Panc1 (cell line): ENCODE measurements around the gene TBC1D2B. TPM values are rescaled to one million over a fixed set of nuclear protein-coding genes. Genes with fewer than 3 reads are reported as not detected.
A peak's percentile ranks its signal among the peaks of the same experiment; 100 is the strongest.

Experiments
- ATAC-seq: fragments of 200-7000 bp; cut with Tn5 transposase; 2 replicates; pipeline ENCODE4 v1.9.1; 2020; ENCODE audit warnings: mild to moderate bottlenecking, moderate library complexity
- BruUV-seq: library from RNA; stranded (reverse); fragments of 400-500 nt; replicated peaks from 2 replicates; lab custom pipeline; 2021; lab: Mats Ljungman, UMichigan
- CTCF ChIA-PET: fragments of 300-600 bp; sonication (Branson Sonifier 250); formaldehyde crosslinking; loops from one replicate; lab custom pipeline; 2022; ENCODE audit warnings: antibody characterized with exemption; lab: Charles Lee
- POLR2A ChIA-PET: fragments of 300-600 bp; sonication (Branson Sonifier 250); formaldehyde crosslinking; loops from one replicate; lab custom pipeline; 2022; ENCODE audit warnings: antibody characterized with exemption; lab: Charles Lee
- DNase-seq: peaks from one replicate; pipeline ENCODE4 v3.0.0-alpha.2; 2010; ENCODE audit warnings: low read depth, low spot score
- H3K27ac ChIP-seq: 2 replicates; pipeline ENCODE4 v1.5.1; 2011; ENCODE audit warnings: mild to moderate bottlenecking, low read length, inconsistent platforms
- H3K27me3 ChIP-seq: fragments of 200-500 bp; sonication (Bioruptor generic); 2 replicates; pipeline ENCODE4 v1.6.0; 2014; ENCODE audit warnings: low read length, inconsistent platforms; ENCODE audit not compliant: control insufficient read depth, insufficient read depth
- H3K36me3 ChIP-seq: fragments of 200-500 bp; sonication (Bioruptor generic); 2 replicates; pipeline ENCODE4 v1.5.1; 2014; ENCODE audit warnings: inconsistent platforms, mild to moderate bottlenecking, low read length, moderate library complexity; ENCODE audit not compliant: control insufficient read depth, insufficient read depth
- H3K4me1 ChIP-seq: 2 replicates; pipeline ENCODE4 v1.5.1; 2011; ENCODE audit warnings: inconsistent platforms, mild to moderate bottlenecking, low read length, moderate library complexity; ENCODE audit not compliant: control insufficient read depth, insufficient read depth
- H3K4me3 ChIP-seq, 2 experiments: 2 replicates each; pipeline ENCODE4 v1.5.1; 2011 to 2012; ENCODE audit warnings: low read depth in 2 of 2, low read length in 2 of 2, mild to moderate bottlenecking in 2 of 2, inconsistent platforms in 1 of 2, moderate library complexity in 1 of 2
- H3K9me3 ChIP-seq: fragments of 200-500 bp; sonication (Bioruptor generic); 2 replicates; pipeline ENCODE4 v1.5.1; 2014; ENCODE audit warnings: low read depth, mild to moderate bottlenecking, inconsistent platforms, low read length, moderate library complexity; ENCODE audit not compliant: control insufficient read depth, insufficient read depth
- POLR2AphosphoS5 ChIP-seq: IDR thresholded peaks from 2 replicates; pipeline ENCODE4 v1.6.1; 2012; ENCODE audit warnings: mild to moderate bottlenecking, low read depth, low read length, moderate library complexity
- SIN3A ChIP-seq: IDR thresholded peaks from 2 replicates; pipeline ENCODE4 v1.6.1; 2012; ENCODE audit warnings: low read depth, mild to moderate bottlenecking, low read length, moderate library complexity, borderline replicate concordance; ENCODE audit not compliant: insufficient read depth
- TCF7L2 ChIP-seq: IDR thresholded peaks from 2 replicates; pipeline ENCODE4 v1.6.1; 2011; ENCODE audit warnings: mild to moderate bottlenecking, low read depth, low read length, inconsistent platforms
- in situ Hi-C: cut with HindIII; loops from 2 replicates; pipeline ENCODE4 v1.10.0; 2016; ENCODE audit warnings: low sequenced_read_pairs, low pct_unique_long_range_greater_than_20kb
- intact Hi-C: fragments of 100-400 bp; cut with micrococcal nuclease; formaldehyde crosslinking; loops from one replicate; pipeline ENCODE4 v1.10.0; 2022; ENCODE audit not compliant: unreplicated experiment
- total RNA-seq: library from RNA; stranded (reverse); gene quantifications from one replicate; pipeline ENCODE4 v1.2.1, GENCODE V29; 2021; ENCODE audit not compliant: unreplicated experiment
- TF ChIP-seq, protein P1 (sequence below): fragments of 450-650 bp; IDR thresholded peaks from 2 replicates; pipeline ENCODE4 v1.5.1; 2017; ENCODE audit warnings: mild to moderate bottlenecking
- TF ChIP-seq, protein P2 (sequence below), 2 experiments: IDR thresholded peaks; 2 replicates each; pipeline ENCODE4 v1.6.1; 2011 to 2012; ENCODE audit warnings: low read depth in 2 of 2, control low read depth in 1 of 2, low read length in 1 of 2, mild to moderate bottlenecking in 1 of 2, moderate library complexity in 1 of 2; ENCODE audit not compliant: insufficient read depth in 1 of 2

TBC1D2B gene
- total RNA-seq, 1 experiment from 2014 or later, result 59.3 TPM

DNA sequence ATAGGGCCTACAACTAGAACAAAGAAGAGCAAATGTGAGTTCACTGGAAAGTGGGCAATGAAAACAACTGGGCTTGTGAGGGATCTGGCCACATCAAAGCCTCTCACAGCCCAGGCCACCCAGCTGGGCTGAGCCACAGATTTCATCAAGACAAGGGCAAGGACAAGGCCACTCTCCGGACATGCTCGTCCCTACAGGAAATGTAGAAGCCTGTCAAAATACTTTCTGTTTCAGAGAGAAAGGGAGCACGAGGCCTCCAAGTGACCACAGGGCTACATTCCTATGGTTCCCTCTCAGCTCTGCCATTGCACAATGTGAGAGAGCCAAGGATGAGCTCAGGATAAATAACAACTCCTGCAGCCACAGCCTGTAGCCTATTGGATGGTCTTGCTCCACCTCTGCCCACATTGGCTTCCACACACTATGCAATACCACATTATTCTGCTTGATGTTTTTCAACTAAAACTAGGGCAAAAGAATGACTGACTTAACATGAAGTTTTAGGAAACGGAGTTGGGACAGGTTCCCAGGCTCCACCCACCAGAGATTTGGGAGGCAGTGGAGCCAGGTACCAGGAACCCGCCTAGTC, 12.1 kb downstream of the TBC1D2B start:
- in situ Hi-C loops, result no loop called here
- TF ChIP-seq SIN3A (no peak), POLR2AphosphoS5 (no peak), TCF7L2 (peak; percentile 51; the same call in 1 of the 2 replicates)
- TF ChIP-seq, protein P1, sequence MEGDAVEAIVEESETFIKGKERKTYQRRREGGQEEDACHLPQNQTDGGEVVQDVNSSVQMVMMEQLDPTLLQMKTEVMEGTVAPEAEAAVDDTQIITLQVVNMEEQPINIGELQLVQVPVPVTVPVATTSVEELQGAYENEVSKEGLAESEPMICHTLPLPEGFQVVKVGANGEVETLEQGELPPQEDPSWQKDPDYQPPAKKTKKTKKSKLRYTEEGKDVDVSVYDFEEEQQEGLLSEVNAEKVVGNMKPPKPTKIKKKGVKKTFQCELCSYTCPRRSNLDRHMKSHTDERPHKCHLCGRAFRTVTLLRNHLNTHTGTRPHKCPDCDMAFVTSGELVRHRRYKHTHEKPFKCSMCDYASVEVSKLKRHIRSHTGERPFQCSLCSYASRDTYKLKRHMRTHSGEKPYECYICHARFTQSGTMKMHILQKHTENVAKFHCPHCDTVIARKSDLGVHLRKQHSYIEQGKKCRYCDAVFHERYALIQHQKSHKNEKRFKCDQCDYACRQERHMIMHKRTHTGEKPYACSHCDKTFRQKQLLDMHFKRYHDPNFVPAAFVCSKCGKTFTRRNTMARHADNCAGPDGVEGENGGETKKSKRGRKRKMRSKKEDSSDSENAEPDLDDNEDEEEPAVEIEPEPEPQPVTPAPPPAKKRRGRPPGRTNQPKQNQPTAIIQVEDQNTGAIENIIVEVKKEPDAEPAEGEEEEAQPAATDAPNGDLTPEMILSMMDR, result no peak
- peak; percentile 4; the same call in 1 of the 2 replicates for ATAC-seq
- DNase-seq, result no peak
- no TSS peak for BruUV-seq
- H3K4me3 ChIP-seq, result no peak overlapping the region
- H3K27me3 ChIP-seq, result no peaks in the 10 kb centered on the region
- H3K9me3 ChIP-seq, result no peaks in the 10 kb centered on the region
- peak overlapping the region; percentile 96 for H3K27ac ChIP-seq
- H3K4me1 ChIP-seq, result peaks cover 87% of the 10 kb centered on the region
- H3K36me3 ChIP-seq, result no peaks in the 10 kb centered on the region
- ChIA-PET CTCF (interaction anchor here (0.6 to 0.7 kb wide), 2 partner anchors 54 to 131 kb away, joined by 3 to 4 read pairs; no protein-coding TSS in a partner anchor), POLR2A (no interaction called here)
- intact Hi-C loops, result no loop called here

- no peaks in the 10 kb centered on the region for H3K36me3 ChIP-seq
- ChIA-PET CTCF (no interaction called here), POLR2A (no interaction called here)
- TF ChIP-seq SIN3A (no peak), POLR2AphosphoS5 (no peak), TCF7L2 (no peak)
- TF ChIP-seq, protein P1, result no peak
- TF ChIP-seq, protein P2, sequence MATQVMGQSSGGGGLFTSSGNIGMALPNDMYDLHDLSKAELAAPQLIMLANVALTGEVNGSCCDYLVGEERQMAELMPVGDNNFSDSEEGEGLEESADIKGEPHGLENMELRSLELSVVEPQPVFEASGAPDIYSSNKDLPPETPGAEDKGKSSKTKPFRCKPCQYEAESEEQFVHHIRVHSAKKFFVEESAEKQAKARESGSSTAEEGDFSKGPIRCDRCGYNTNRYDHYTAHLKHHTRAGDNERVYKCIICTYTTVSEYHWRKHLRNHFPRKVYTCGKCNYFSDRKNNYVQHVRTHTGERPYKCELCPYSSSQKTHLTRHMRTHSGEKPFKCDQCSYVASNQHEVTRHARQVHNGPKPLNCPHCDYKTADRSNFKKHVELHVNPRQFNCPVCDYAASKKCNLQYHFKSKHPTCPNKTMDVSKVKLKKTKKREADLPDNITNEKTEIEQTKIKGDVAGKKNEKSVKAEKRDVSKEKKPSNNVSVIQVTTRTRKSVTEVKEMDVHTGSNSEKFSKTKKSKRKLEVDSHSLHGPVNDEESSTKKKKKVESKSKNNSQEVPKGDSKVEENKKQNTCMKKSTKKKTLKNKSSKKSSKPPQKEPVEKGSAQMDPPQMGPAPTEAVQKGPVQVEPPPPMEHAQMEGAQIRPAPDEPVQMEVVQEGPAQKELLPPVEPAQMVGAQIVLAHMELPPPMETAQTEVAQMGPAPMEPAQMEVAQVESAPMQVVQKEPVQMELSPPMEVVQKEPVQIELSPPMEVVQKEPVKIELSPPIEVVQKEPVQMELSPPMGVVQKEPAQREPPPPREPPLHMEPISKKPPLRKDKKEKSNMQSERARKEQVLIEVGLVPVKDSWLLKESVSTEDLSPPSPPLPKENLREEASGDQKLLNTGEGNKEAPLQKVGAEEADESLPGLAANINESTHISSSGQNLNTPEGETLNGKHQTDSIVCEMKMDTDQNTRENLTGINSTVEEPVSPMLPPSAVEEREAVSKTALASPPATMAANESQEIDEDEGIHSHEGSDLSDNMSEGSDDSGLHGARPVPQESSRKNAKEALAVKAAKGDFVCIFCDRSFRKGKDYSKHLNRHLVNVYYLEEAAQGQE (IDR thresholded peaks at IDR 0.05; ENCODE audit: insufficient read depth in 1 of 2, low read depth in 2 of 2, low read length in 1 of 2), result no peak
- ATAC-seq (no peak), DNase-seq (no peak)
- in situ Hi-C loops (no loop called here), intact Hi-C loops (no loop called here)
- H3K27ac ChIP-seq, result peak overlapping the region; percentile 96
- no TSS peak for BruUV-seq
- H3K4me1 ChIP-seq, result peaks cover 86% of the 10 kb centered on the region
- no peaks in the 10 kb centered on the region for H3K9me3 ChIP-seq
- H3K4me3 ChIP-seq, result no peak overlapping the region
- no peaks in the 10 kb centered on the region for H3K27me3 ChIP-seq
These were observed 13.0 kb downstream of the TBC1D2B start for GRCh38 chr15:78064544-78064943.
